Cardiac muscle cell (in vitro differentiated cells and primary cell): ENCODE results near the gene ATP11A. TPM values are rescaled to one million over a fixed set of nuclear protein-coding genes. Genes with fewer than 3 reads are reported as not detected.
"Not testable (repeated sequence)": the region's sequence is repeated elsewhere in the genome, so short reads cannot be mapped to it uniquely, and the experiment has no call there.

ENCODE experiments used
- DNase-seq, 2 donors: peaks; one replicate each; pipeline versions ENCODE4 v3.0.0 to v3.0.0-alpha.2; 2010 to 2017; ENCODE audit warnings: low read depth in 1 of 2, low spot score in 1 of 2
- H3K27ac ChIP-seq: fragments of 200-600 bp; sonication (generic); 2 replicates; pipeline ENCODE4 v1.5.1; 2016
- H3K27me3 ChIP-seq: fragments of 200-600 bp; sonication (generic); 2 replicates; pipeline ENCODE4 v1.6.0; 2016; ENCODE audit warnings: control low read depth
- H3K36me3 ChIP-seq: fragments of 200-600 bp; sonication (generic); 2 replicates; pipeline ENCODE4 v1.5.1; 2016; ENCODE audit warnings: control low read depth
- H3K4me1 ChIP-seq: fragments of 200-600 bp; sonication (generic); 2 replicates; pipeline ENCODE4 v1.8.1; 2017; ENCODE audit warnings: low read depth, mild to moderate bottlenecking, mixed run types
- H3K4me3 ChIP-seq: fragments of 200-600 bp; sonication (generic); 2 replicates; pipeline ENCODE4 v1.5.1; 2016; ENCODE audit warnings: mild to moderate bottlenecking
- H3K9me3 ChIP-seq: fragments of 200-600 bp; sonication (generic); 2 replicates; pipeline ENCODE4 v1.5.1; 2017; ENCODE audit warnings: low read depth, mild to moderate bottlenecking, control low read depth
- CTCF ChIP-seq: IDR thresholded peaks from 2 replicates; pipeline ENCODE4 v1.5.1; 2012; ENCODE audit warnings: low read depth, mild to moderate bottlenecking, low read length
- polyA plus RNA-seq: library from polyadenylated mRNA; unstranded; fragments of >200 nt; fragmentation: Nextera tagmentation; extraction: Ambion mirVana; gene quantifications from 2 replicates; pipeline ENCODE4 v1.2.1, GENCODE V29; 2016
- total RNA-seq: library from RNA; depleted of rRNA; stranded (reverse); fragments of >200 nt; gene quantifications from 2 replicates; pipeline ENCODE4 v1.2.3, GENCODE V29; 2016

ATP11A gene
- total and polyA plus RNA-seq, 2 experiments from 2014 or later: 38.0 to 42.9 TPM

- H3K27ac ChIP-seq: no peak overlapping the region
- TF ChIP-seq CTCF: no peak
- H3K27me3 ChIP-seq: no peaks in the 10 kb centered on the region
- peaks cover 15% of the 10 kb centered on the region for H3K4me1 ChIP-seq
- DNase-seq: no peak
- H3K4me3 ChIP-seq: no peak overlapping the region
- no peaks in the 10 kb centered on the region for H3K9me3 ChIP-seq
- no peaks in the 10 kb centered on the region for H3K36me3 ChIP-seq
Measured at GRCh38 chr13:112671359-112671758, 18.5 kb upstream of the ATP11A start.

DNA sequence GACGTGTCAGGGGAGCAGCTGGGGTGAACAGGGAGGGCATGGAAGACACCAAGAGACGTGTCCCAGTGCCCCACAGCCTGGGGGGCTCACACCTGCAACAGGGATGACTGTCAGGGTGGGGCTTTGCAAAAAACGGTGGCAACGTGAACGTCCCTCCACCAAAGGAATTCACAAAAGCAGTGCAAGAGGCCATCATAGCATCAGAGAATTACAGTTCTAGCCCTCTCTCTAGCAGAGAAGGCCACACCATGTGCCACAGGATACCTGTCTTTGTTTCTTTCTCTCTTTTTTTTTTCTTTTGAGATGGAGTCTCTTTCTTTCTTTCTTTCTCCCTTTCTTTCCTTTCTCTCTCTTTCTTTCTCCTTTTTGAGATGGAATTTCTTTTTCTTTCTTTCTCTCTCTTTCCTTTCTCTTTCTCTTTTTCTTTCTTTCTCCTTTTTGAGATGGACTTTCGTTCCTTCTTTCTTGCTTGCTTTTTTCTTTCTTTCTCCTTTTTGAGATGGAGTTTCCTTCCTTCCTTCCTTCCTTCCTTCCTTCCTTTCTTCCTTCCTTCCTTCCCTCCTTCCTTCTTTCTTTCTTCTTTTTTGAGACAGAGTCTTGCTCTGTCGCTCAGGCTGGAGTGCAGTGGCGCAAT lies 17.1 kb upstream of the ATP11A start:
- no peak overlapping the region for H3K27ac ChIP-seq
- no peaks in the 10 kb centered on the region for H3K9me3 ChIP-seq
- H3K4me3 ChIP-seq: no peak overlapping the region
- no peak for DNase-seq
- H3K4me1 ChIP-seq: peaks cover 15% of the 10 kb centered on the region
- H3K36me3 ChIP-seq: no peaks in the 10 kb centered on the region
- TF ChIP-seq CTCF: no peak
- H3K27me3 ChIP-seq: no peaks in the 10 kb centered on the region

DNA sequence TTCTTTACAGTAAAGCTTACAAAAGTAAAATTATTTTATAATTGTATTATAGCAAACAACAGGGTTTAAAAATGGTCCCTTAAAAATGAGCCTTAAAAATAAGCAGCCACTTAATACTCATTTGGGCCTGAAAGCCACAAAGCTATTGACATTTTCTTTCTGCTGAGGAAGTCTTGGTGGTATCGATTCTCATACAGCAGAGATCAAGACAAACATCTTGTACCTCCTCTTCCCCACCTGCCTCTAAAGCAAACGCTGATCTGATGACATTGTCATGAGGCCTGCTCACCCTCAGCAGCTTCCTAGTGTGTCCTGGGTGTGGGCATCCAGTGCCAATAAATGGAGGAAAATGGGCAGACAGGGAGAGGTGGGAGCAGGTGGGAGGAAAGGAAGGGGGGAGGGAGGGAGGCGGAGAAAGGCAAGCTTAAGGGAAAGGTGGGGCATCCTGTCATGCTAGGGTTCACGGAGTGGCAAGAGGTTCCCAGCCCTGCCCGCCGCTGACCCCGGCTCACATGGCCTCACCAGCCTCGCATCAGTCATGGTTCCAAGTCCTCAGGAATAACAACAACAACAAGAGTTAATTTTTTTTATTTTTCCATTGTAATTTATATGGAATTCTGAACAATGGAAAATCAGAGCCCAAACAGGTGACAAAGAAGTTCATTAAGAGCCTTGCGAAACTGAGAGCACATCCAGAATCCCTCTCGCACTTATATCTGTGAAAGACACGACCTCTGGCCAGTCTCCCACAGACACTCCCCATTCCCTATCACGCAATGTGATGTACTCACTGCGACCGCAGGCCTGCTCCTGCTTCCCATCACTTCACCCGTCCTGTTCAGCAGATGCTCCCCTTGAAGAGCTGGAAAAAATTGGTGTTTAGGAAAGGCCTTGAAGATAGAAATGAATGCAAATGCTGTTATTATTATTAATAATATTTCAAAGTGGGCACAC lies 15.1 kb upstream of the ATP11A start:
- H3K27me3 ChIP-seq: no peaks in the 10 kb centered on the region
- no peak overlapping the region for H3K4me3 ChIP-seq
- H3K36me3 ChIP-seq: no peaks in the 10 kb centered on the region
- no peak for TF ChIP-seq CTCF
- DNase-seq: peak in 1 of 2 donors; percentile 33
- H3K9me3 ChIP-seq: no peaks in the 10 kb centered on the region
- H3K27ac ChIP-seq: no peak overlapping the region
- H3K4me1 ChIP-seq: peaks cover 15% of the 10 kb centered on the region

- Histone ChIP-seq H3K4me1 (peaks cover 15% of the 10 kb centered on the region), H3K27ac (no peak overlapping the region), H3K27me3 (no peaks in the 10 kb centered on the region), H3K4me3 (no peak overlapping the region), H3K9me3 (no peaks in the 10 kb centered on the region), H3K36me3 (no peaks in the 10 kb centered on the region)
- TF ChIP-seq CTCF: no peak
- DNase-seq: no peak
Measured at GRCh38 chr13:112675366-112675756, 14.5 kb upstream of the ATP11A start.

- H3K4me1 ChIP-seq: peaks cover 15% of the 10 kb centered on the region
- H3K36me3 ChIP-seq, H3K27ac ChIP-seq, H3K9me3 ChIP-seq, H3K27me3 ChIP-seq, DNase-seq, H3K4me3 ChIP-seq: not testable (repeated sequence)
Measured at GRCh38 chr13:112677421-112677962, 12.3 kb upstream of the ATP11A start.

DNA sequence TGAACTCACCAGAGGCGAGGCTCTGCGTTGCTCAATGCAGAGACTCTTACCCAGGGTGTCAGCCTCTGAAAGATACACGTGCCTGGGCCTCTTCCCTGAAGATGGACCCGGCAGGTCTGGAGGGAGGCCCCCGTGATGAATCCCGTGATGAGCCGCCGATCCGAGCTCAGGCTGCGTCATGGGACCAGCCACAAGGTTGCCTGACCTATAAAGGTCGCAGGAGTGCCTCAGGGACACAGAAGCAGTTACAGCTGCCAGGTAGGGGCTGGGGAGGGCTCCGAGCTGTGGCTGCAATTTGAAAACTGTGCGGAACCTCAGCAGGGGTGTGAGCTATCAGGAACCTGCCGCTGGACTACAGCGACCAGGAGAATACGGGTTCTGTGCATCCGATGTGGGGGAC lies 10.5 kb upstream of the ATP11A start:
- DNase-seq: no peak
- Histone ChIP-seq H3K27ac (no peak overlapping the region), H3K27me3 (no peaks in the 10 kb centered on the region), H3K4me1 (peaks cover 8% of the 10 kb centered on the region), H3K36me3 (no peaks in the 10 kb centered on the region), H3K9me3 (no peaks in the 10 kb centered on the region), H3K4me3 (no peak overlapping the region)
- no peak for TF ChIP-seq CTCF
